AG04450 (cell line): ENCODE measurements around the gene POC1B. TPM values are rescaled to one million over a fixed set of nuclear protein-coding genes. Genes with fewer than 3 reads are reported as not detected.

Experiments used
- CTCF ChIA-PET: fragments of 300-600, 350-600 bp; formaldehyde crosslinking; extraction: SDS; loops from one replicate; lab custom pipeline; 2022; ENCODE audit warnings: antibody characterized with exemption, inconsistent platforms; lab: Charles Lee
- POLR2A ChIA-PET: fragments of 350-600 bp; formaldehyde crosslinking; extraction: SDS; loops from one replicate; lab custom pipeline; 2021; ENCODE audit warnings: antibody characterized with exemption, inconsistent platforms; lab: Yijun Ruan, JAX
- DNase-seq: peaks from one replicate; pipeline ENCODE4 v3.0.0-alpha.2; 2011; ENCODE audit warnings: low read depth, low spot score
- H3K27ac ChIP-seq: one replicate; pipeline ENCODE4 v1.5.1; 2012; ENCODE audit warnings: low read depth, low read length, control low read depth
- H3K27me3 ChIP-seq: one replicate; pipeline ENCODE4 v1.6.0; 2012; ENCODE audit warnings: low read length; ENCODE audit not compliant: control insufficient read depth, insufficient read depth
- H3K4me3 ChIP-seq: 2 replicates; pipeline ENCODE4 v1.5.1; 2011; ENCODE audit warnings: mild to moderate bottlenecking, low read depth, low read length, control low read depth
- H3K9me3 ChIP-seq: 2 replicates; pipeline ENCODE4 v1.5.1; 2012; ENCODE audit warnings: low read length; ENCODE audit not compliant: control insufficient read depth, insufficient read depth
- CTCF ChIP-seq: IDR thresholded peaks from 2 replicates; pipeline ENCODE4 v1.5.1; 2011; ENCODE audit warnings: low read depth, low read length, control low read depth, inconsistent platforms
- polyA plus RNA-seq: library from polyadenylated mRNA; depleted of rRNA; stranded (reverse); fragments of >200 nt; gene quantifications from 2 replicates; pipeline ENCODE4 v1.2.3, GENCODE V29; 2011

Gene POC1B
- polyA plus RNA-seq, 1 experiment: 11.9 TPM

GRCh38 chr12:89379148-89379838 is 146.6 kb downstream of the POC1B start:
- Histone ChIP-seq H3K27ac (no peak overlapping the region), H3K4me3 (no peak overlapping the region), H3K9me3 (no peaks in the 10 kb centered on the region), H3K27me3 (no peaks in the 10 kb centered on the region)
- ChIA-PET POLR2A (no interaction called here), CTCF (interaction anchor here (1.4 kb wide), 1 partner anchor 360 kb away, joined by 5 read pairs; no protein-coding TSS in a partner anchor)
- no peak for DNase-seq
- no peak for TF ChIP-seq CTCF

- no peak for DNase-seq
- Histone ChIP-seq H3K9me3 (no peaks in the 10 kb centered on the region), H3K27me3 (no peaks in the 10 kb centered on the region), H3K27ac (no peak overlapping the region), H3K4me3 (no peak overlapping the region)
- POLR2A ChIA-PET: no interaction called here
- CTCF ChIA-PET: interaction anchor here (0.6 kb wide), 1 partner anchor 1449 kb away, joined by 4 read pairs; no protein-coding TSS in a partner anchor
- no peak for TF ChIP-seq CTCF
These were observed 149.0 kb downstream of the POC1B start for GRCh38 chr12:89376844-89377243.

- no peak for TF ChIP-seq CTCF
- Histone ChIP-seq H3K9me3 (no peaks in the 10 kb centered on the region), H3K4me3 (no peak overlapping the region), H3K27me3 (no peaks in the 10 kb centered on the region), H3K27ac (no peak overlapping the region)
- no peak for DNase-seq
- ChIA-PET POLR2A (no interaction called here), CTCF (interaction anchor here (0.6 kb wide), 1 partner anchor 1450 kb away, joined by 4 read pairs; no protein-coding TSS in a partner anchor)
These were observed 149.7 kb downstream of the POC1B start for GRCh38 chr12:89376202-89376529.

GRCh38 chr12:89373763-89374572 is 151.9 kb downstream of the POC1B start:
- H3K9me3 ChIP-seq: no peaks in the 10 kb centered on the region
- TF ChIP-seq CTCF: no peak
- CTCF ChIA-PET: interaction anchor here (0.7 to 1.3 kb wide), 2 partner anchors 88 to 355 kb away, joined by 3 read pairs; no protein-coding TSS in a partner anchor
- no peaks in the 10 kb centered on the region for H3K27me3 ChIP-seq
- DNase-seq: no peak
- POLR2A ChIA-PET: interaction anchor here (0.6 kb wide), 1 partner anchor 92 kb away, joined by 4 read pairs; no protein-coding TSS in a partner anchor
- H3K27ac ChIP-seq: no peak overlapping the region
- H3K4me3 ChIP-seq: no peak overlapping the region
